CD4-positive, alpha-beta T cell treated with Interleukin-1 beta for 1 hour (primary cell): ENCODE measurements around the gene COCH.
A peak's percentile ranks its signal among the peaks of the same experiment; 100 is the strongest.

Experiments
- DNase-seq, 2 donors: peaks; one replicate each; pipeline ENCODE4 v3.0.0-alpha.2; 2020 to 2022

COCH gene

DNA sequence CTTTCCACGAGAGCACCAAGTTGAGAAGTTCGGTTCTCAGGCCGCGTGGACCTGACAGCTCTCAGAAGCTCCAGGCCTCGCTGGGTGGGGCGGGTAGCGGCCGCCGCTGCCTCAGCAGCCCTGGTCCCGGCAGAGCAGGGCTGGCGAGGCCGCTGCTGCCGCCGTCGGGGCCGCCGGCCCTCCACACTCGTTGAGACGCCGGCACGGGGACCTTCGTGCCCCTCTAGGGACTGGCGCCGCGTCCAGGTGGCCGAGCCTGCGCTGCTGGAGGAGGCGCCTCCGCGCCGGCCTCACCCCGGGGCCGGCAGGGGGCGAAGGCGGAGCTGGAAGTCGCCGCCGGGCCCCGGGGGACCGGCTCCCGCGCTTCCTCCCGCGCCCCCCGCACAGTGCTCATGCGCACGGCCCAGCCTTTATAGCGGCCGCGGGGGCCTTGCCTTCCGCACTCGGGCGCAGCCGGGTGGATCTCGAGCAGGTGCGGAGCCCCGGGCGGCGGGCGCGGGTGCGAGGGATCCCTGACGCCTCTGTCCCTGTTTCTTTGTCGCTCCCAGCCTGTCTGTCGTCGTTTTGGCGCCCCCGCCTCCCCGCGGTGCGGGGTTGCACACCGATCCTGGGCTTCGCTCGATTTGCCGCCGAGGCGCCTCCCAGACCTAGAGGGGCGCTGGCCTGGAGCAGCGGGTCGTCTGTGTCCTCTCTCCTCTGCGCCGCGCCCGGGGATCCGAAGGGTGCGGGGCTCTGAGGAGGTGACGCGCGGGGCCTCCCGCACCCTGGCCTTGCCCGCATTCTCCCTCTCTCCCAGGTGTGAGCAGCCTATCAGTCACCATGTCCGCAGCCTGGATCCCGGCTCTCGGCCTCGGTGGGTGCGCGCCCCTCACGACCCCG lies at the start of gene COCH:
Gene COCH (plus strand): TSS at position 440 of the 879 bp plus-strand sequence. CDS start 380 bp downstream, at position 820.
- DNase-seq: peak; percentile 12 to 34

DNA sequence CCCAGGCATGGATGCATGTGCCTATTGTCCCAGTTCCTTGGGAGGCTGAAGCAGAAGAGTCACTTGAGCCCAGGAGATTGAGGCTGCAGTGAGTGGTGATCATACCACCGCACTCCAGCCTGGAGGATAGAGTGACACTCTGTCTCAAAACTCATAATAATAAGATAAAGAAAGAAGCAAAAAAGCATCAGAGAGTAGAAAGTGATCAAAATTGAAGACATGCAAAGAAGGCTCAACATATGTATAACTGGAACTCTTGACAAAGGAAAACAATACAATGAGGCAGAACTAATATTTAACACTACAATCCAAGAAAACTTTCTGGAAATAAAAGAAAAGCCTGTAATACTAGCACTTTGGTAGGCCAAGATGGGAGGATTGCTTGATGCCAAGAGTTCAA lies 48.3 kb upstream of the COCH start:
- DNase-seq: no peak

DNA sequence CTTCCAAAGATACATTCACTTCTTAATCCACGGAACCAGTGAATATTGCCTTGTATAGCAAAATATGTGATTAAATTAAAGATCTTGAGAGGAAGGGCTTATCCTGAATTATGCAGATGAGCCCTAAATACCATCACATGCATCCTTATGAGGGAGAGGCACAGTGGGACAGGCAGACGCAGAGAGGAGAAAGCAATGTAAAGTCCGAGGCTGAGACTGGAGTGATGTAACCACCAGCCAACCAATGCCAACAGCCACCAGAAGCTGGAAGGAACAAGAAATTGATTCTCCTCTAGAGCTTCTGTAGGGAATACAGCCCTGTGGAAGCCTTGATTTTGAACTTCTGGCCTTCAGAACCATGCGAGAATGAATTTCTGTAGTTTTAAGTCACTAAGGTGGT lies 44.5 kb upstream of the COCH start:
- DNase-seq: no peak

DNA sequence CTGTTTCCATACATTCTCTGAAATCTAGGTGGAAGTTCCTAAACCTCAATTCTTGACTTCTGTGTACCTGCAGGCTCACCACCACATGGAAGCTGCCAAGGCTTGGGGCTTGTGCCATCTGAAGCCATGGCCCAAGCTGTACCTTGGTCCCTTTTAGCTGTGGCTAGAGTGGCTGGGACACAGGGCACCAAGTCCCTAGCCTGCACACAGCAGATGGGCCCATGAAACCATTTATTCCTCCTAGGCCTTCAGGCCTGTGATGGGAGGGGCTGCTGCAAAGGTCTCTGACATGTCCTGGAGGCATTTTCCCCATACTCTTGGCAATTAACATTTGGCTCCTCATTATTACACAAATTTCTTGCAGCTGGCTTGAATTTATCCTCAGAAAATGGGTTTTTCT lies 40.0 kb upstream of the COCH start:
- no peak for DNase-seq

DNA sequence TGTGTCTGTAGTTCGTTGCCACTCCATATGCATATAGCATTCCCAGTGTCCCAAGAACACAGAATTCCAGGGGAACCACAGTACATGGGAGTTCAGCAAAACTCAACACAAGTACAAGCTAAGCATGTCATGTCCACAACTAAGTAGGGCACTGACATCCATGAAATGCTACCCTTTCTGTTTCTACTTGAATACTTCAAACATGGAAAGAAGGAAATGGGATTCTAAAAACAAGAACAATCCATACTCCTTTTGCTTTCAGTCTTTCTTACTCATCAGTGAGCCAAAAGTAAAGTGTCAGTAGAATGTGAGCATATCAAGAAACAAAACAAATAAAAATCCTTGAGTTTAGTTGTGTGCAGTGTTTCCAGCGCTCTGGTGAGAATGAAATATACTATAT lies 36.0 kb upstream of the COCH start:
- DNase-seq: no peak

DNA sequence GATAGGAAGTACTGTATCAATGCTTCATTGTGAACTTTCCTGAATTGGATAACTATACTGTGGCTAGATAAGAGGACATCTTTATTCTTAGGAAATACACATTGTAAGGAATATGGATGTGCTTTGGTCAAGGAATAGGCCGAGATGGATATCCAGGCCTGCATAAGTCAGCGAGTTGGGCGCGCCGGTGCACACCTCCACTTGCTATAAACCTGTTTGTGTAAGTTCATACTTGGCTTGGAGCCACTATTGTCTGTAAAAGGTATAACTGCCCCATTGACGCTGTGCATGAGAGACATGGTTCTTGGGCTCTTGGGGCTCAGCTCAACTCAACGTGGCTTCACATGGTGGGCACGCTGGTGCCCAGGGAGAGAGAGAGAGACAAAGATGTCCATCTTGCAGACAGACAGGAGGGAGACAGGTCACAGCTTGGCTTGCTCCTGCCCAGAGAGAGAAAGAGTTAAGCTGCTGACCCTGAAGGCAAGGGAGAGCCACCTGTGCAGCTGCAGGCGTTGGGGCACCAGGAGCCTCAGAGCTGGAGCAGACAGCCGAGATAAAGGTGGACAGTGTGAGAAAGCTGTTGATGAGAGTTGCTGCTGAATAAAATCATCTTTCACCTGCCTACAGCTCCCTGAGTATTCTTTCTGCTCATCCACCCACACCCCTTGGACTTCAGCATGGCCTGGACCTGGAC lies 34.1 kb upstream of the COCH start:
- no peak for DNase-seq

DNA sequence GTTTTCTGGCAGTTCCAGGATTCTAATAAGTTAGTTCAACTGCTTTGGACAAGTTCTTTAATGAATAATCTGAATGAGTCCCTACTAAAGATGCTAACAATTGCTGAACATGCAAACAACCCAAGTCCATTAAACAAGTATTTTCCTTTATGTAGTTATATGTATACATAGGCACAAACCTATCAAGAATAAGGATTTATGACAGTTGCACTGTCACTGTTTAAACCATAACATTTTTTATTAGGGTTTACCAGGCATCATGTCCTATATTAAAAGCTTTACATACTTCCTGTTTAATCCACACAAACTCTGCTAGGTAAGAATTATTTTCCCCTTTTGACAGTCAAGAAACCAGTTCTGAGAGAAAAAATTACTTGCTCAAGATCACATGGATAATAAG lies 31.9 kb upstream of the COCH start:
- DNase-seq: no peak

DNA sequence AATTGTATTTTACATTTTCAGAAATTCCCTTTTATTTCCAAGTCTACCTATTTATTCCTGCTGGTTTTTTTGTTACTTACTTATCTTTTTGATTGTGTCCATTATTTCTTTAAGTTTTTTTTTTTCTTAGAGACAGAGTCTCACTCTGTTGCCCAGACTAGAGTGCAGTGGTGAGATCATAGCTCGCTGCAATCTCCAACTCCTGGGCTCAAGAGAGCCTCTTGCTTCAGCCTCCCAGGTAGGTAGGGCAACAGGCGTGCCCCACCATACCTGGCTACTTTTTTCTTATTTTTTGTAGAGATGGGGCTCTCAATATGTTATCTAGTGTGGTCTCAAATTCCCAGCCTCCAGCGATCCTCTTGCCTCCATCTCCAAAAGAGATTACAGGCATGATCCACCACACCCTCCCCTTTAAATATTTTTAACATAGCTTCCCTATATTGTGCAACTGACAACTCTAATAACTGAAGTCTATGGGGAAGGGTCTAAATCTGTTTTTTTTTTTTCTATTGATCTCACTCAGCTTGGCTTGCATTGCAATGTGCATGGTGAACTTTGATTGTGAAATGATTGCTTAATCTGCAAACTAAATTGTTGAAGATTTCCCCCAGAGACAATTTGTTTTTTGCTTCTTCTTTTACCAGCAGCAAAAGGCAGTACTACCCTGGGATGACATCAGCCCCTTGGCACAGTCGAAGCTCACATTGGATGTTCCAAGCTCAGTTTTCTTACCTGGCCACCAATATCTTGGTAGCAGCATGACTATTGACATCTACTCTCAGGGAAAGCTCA lies 25.7 kb upstream of the COCH start:
- no peak for DNase-seq

DNA sequence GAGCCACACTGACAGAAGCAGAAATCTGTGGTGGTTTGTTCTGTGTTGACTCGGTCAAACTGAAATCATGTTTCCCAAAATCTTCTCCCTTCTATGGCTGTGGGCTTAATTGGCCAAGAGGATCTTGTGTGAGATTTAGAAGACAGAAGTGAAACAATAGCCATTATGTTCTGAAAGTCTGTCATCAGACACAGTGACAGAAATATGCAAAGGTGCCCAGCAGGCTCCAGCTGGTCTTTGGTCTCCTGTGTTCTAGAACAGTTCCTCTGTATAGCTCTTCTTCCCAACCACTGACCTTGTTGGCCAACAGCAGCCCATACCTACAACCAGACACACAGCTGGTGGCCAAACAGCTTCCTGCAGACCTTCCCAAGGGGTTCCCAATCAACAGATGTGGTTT lies 25.0 kb upstream of the COCH start:
- DNase-seq: no peak

DNA sequence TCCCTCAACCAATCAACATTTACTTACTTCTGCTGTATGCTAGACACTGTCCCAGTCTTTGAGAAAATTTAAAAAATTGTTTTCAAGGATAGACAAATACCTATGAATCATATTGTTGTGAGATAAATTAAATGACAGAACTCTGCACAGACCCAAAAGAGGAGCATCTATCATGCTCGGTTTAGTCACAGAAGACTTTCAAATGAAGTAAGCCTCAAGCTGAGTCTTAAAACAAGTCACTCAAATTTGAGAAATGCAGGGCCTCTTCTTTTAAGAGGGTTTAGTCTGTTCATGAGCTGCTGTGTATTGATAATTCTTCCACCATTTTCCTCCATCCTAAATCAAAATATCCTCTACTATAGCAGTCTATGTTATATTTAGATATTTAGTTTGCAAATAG lies 24.4 kb upstream of the COCH start:
- no peak for DNase-seq

DNA sequence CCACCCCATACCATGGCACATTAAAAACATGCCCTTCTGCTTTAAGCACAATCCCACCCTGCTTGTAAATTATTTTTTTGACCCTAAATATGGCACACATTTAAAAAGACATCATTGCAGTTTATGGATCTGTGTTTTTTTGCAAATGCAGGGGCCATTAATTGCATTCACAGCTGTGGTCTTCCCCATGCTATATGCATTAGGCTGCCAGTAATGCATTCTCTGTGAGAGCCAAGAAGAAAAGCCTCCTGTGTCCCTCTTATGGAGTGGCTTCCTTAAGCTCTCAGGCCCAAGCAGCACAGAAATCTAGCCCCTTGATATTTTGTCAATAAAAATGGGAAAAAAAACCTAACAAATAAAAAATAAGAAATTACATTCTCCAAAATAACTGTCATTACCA lies 20.4 kb upstream of the COCH start:
- no peak for DNase-seq

DNA sequence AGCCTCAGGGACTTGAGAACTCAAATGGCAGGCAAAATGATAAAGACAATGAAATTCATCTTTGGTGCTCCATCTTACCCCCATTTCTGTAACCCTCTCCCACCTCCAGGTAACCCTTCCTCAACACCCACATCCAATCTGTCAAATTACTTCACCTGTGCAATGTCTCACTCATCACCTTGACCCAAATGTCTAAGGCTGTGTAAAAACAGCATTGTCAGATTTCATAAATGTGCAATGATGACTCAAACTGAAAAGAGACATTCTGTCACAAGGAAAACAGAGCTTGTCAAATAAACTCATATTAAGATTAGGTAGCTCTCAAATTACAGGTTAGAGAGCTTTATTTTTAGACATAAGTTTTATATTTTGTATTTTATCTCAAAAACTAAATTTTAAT lies 19.9 kb upstream of the COCH start:
- no peak for DNase-seq

DNA sequence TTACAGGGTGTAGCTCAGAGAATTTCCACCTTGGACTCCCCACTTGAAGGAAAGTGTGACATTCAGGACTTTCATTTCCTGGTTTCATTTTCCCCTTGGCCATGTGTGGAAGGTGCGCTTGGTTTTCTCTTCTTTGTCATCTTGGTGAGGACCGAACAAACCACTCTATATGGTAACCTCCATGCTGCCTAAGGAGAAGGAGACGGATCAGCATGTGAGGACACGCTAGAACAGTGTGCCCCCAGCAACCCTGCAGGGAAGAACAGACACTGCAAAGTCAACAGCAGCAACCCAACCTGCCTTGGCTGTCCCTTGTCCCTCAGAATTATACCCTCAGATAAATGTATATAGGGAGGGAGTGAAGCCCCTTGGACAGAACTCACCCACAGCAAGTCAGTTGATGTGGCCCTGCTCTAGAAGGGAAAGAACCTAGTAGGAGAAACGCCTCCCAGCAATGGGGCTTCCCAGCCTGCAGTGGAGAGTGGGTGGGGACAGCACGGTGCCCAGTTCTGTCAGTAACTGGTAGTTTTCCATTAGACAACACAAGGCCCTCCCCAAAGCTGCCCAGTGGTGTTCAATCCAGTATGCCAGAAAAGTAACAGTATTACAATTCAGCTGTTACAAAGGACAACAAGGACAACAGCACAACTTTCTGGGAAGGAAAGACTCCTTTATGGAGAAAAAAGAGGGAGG lies 18.9 kb upstream of the COCH start:
- DNase-seq: no peak

DNA sequence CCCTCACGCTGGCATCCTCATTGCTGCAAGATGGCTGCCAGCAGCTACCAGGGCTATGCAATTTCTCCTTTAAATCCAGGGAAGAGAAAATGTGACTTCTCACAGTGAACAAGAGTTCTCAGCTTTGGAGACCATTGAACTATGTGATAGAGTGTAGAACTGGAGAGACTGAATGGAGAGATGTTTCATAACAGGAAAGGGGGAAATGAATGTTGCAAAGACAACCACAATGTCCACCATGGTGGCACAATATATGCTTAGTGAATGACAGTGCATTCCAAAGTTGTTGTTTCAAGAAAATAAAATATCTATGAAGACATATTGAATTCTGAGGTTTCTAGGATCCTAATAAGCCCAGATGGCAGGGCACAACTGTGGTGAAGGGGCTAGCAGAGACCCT lies 13.2 kb upstream of the COCH start:
- no peak for DNase-seq

DNA sequence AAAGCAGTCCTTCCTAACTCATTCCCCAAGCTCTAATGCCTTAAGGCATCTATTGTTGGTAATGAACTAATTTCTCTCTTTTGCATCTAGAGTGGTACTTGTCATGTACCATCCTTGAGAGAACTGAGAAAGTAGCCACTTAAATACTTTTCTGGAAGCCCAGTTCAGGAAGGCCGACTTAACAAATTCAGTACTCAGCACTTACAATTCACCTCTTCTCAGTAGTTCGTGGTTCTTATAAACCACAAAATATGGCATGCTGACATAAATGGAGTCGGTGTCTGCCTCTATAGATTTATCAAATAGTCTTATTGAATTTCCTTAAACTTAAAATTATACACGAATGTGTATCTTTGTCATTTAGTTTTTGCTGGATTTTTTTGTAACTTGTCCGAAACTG lies 9.4 kb upstream of the COCH start:
- DNase-seq: no peak

DNA sequence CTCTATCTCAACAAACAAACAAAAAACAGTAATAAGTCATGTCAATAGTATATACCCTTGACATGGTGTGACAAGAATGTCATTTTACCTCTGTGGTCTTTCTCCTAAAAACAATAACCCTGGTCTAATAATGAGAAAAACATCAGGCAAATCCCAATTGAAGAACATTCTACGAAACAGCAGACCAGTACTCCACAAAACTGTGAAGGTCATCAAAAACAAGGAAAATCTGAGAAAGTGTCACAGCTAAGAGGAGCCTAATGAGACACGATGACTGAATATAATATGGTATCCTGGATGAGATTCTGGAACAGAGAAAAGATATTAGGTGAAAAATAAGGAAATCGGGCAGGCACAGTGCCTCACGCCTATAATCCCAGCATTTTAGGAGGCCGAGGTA lies 5.6 kb upstream of the COCH start:
- no peak for DNase-seq

DNA sequence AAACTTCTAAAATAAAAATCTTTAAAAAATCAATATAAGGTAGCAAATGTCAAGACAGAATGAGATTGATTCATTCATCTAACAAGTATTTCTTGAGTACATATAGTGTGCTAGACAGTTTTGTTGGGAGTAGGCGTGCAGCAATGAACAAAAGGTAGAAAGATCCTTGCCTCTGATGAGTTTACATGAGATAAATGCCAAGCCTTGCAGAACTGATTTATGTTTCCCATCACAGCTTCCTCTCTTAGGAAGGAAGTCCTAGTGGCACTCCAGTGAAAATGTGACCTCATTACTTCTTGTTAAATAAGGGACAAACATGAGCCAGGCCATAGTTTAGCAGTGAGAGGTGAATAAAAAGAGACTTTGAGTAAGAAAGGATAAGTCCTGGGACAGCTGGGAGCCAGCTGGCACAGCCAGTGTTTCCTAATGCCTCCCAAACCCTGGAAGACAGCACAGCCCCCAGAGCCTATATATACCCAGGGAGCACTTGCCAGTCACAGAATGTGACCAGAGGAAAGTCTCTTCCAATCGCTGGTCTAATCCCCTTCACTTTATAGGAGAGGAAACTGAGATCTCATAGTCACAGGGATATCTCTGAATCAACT lies 4.7 kb upstream of the COCH start:
- DNase-seq: no peak

DNA sequence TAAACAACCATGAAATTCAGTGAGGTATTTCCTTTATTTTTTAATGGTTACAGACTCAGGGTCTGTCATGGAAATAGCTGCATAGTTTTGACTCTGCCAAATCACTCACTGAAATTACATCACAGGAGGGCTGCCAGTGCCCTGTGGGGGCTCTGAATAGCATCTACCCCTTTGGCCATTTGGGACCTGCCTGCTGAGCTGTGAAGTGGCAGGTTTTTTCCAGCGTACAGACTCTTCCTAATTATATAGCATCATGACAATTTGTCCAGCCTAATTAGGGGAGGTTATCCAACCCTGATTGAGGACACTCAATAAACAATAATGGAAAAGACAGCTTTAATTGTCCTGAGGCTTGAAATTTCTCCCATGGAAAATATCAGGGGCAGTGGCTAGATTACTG lies 1.8 kb upstream of the COCH start:
- DNase-seq: no peak

DNA sequence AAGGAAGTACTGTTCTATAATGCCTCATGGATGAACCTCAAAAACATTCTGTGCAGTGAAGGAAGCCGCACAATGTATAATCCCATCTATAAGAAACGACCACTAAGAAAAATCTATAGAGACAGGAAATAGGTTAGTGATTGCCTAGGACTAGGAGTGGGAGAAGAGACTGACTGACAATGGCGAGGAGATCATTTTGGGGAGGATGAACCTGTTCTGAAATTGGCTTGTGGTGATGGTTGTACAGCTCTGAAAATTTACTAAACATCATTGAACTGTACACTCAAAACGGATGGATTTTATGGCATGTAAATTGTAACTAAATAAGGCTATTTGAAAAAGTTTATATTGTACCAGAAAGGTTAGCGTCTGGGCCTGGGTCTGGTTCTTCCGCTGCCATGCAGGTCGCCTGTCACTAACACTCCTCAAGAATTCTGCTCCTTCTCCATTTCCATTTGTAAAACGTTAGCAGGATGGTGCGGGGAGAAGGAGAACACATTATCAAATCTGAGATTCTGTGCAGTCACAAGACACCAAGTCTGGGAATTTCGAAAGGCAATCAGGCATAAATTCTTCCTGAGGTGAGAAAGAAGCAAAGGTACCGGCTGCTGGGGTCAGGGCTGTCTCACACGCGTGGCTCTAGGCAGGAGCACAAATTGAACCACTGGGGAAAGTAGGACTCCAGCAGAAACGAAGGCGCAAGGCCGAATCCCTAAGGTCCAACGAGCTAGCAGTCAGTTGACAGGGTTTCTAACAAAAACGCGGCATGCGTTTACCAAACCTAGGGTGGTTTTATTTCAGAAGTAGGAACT lies 845 bp upstream of the COCH start:
- DNase-seq: no peak

DNA sequence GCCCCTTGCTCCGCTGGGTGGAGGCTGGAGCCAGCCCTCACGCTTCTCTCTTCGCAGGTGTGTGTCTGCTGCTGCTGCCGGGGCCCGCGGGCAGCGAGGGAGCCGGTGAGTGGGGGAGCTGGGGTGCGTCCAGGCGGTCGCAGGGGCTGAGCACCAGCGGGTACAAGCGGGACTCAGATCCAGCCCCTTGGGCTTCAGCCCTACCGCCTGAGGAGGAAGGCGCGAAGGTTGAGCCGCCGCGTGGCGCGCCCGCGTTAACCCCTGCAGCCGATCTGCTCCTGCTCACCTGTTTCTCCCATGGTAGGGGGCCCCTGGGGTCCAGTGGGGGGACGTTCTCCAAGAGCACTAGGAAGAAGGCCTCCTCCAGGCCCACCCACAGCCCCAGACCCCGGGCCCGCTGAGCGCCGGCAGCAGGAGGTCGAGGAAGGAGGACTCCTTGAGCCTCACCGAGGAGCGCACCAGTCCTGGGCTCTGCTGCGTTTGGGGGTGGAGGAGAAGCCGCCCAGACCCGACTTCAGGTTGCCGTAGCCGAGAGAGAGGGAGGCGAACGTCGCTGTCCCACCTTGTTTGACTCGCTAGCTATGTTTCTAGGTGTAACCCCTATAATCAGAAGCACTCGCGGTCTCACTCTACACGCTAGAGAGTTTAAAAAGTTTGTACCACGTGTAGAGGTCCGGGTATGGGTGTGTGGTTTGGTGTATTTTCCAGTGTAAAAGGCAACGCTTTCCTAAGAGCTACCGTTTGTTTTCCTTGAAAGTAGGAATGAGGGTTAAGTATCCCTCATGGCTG lies 834 bp downstream of the COCH start:
- no peak for DNase-seq

DNA sequence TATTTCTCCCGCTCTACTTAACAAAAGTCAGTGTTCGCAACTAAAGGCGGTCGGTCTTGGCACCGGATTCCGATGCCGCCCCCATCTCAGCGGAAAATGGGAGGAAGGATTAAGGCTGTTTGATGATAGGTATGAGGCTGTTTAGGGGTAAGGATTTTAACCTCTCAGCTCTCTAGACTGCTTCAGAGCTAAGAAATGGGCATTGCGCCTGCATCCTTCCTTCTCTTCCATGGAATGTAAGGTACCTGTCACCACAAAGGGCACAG lies 1.4 kb downstream of the COCH start:
- no peak for DNase-seq
